ENCODE data around the gene ITGA11. TPM values are rescaled to one million over a fixed set of nuclear protein-coding genes. Genes with fewer than 3 reads are reported as not detected.

The ITGA11 gene
- total RNA-seq, 3 donors from 2014 or later (not counting 1 experiment from before 2014, with no cell fraction given) = not detected

- H3K27ac Mint-ChIP-seq = no peak overlapping the region
- no peak overlapping the region for H3K4me3 ChIP-seq (ENCODE audit: low read length)
- peaks cover 31 to 36% of the 10 kb centered on the region in 2 donors for H3K27me3 Mint-ChIP-seq (ENCODE audit: low read depth in 2 of 2)
- no peaks in the 10 kb centered on the region for H3K36me3 Mint-ChIP-seq
- DNase-seq (no peak), ATAC-seq (no peak)
- H3K9me3 ChIP-seq (ENCODE audit: control insufficient read depth, insufficient read depth, low read length) = no peaks in the 10 kb centered on the region
- no peak overlapping the region for H3K4me3 Mint-ChIP-seq
- no peak for TF ChIP-seq CTCF (IDR thresholded peaks at IDR 0.05)
- no peak overlapping the region for H3K27ac ChIP-seq (ENCODE audit: low read length)
- H3K9me3 Mint-ChIP-seq = no peaks in the 10 kb centered on the region
- H3K4me1 ChIP-seq (ENCODE audit: control insufficient read depth, insufficient read depth, low read length) = no peaks in the 10 kb centered on the region
- intact Hi-C loops (cut with micrococcal nuclease) = no loop called here
- no peaks in the 10 kb centered on the region for H3K36me3 ChIP-seq (ENCODE audit: control insufficient read depth, insufficient read depth, low read length)
- H3K4me1 Mint-ChIP-seq = no peaks in the 10 kb centered on the region
- WGBS (ENCODE audit: insufficient coverage) = 88% methylated on average over 2 of the region's 2 CpGs
- peaks cover 12% of the 10 kb centered on the region for H3K27me3 ChIP-seq (ENCODE audit: control insufficient read depth, insufficient read depth, low read length)
These were observed 167.7 kb downstream of the ITGA11 start for GRCh38 chr15:68264282-68264681.

- H3K4me3 Mint-ChIP-seq = no peak overlapping the region
- H3K36me3 ChIP-seq (ENCODE audit: control insufficient read depth, insufficient read depth, low read length) = no peaks in the 10 kb centered on the region
- H3K4me1 Mint-ChIP-seq = no peaks in the 10 kb centered on the region
- H3K27ac ChIP-seq (ENCODE audit: low read length) = no peak overlapping the region
- ATAC-seq (no peak), DNase-seq (no peak)
- WGBS (ENCODE audit: insufficient coverage) = 94% methylated on average over 5 of the region's 5 CpGs
- no peak overlapping the region for H3K4me3 ChIP-seq (ENCODE audit: low read length)
- H3K9me3 Mint-ChIP-seq = no peaks in the 10 kb centered on the region
- H3K9me3 ChIP-seq (ENCODE audit: control insufficient read depth, insufficient read depth, low read length) = no peaks in the 10 kb centered on the region
- peaks cover 6% of the 10 kb centered on the region for H3K27me3 ChIP-seq (ENCODE audit: control insufficient read depth, insufficient read depth, low read length)
- no peak for TF ChIP-seq CTCF (IDR thresholded peaks at IDR 0.05)
- no peaks in the 10 kb centered on the region for H3K36me3 Mint-ChIP-seq
- H3K27ac Mint-ChIP-seq = no peak overlapping the region
- peaks cover 24 to 28% of the 10 kb centered on the region in 2 donors for H3K27me3 Mint-ChIP-seq (ENCODE audit: low read depth in 2 of 2)
- H3K4me1 ChIP-seq (ENCODE audit: control insufficient read depth, insufficient read depth, low read length) = no peaks in the 10 kb centered on the region
- intact Hi-C loops (cut with micrococcal nuclease) = no loop called here
These were observed 169.2 kb downstream of the ITGA11 start for GRCh38 chr15:68262514-68263356.

- ATAC-seq (no peak), DNase-seq (no peak)
- Mint-ChIP-seq H3K4me1 (no peaks in the 10 kb centered on the region), H3K27me3 (ENCODE audit: low read depth in 2 of 2) (peaks cover 20 to 21% of the 10 kb centered on the region in 2 donors), H3K4me3 (no peak overlapping the region), H3K9me3 (no peaks in the 10 kb centered on the region), H3K27ac (no peak overlapping the region), H3K36me3 (no peaks in the 10 kb centered on the region)
- peaks cover 3% of the 10 kb centered on the region for H3K27me3 ChIP-seq (ENCODE audit: control insufficient read depth, insufficient read depth, low read length)
- no peak for TF ChIP-seq CTCF (IDR thresholded peaks at IDR 0.05)
- H3K4me1 ChIP-seq (ENCODE audit: control insufficient read depth, insufficient read depth, low read length) = peaks cover 3% of the 10 kb centered on the region
- no peaks in the 10 kb centered on the region for H3K9me3 ChIP-seq (ENCODE audit: control insufficient read depth, insufficient read depth, low read length)
- intact Hi-C loops (cut with micrococcal nuclease) = no loop called here
- 67% methylated on average over 1 of the region's 3 CpGs for WGBS (ENCODE audit: insufficient coverage)
- H3K27ac ChIP-seq (ENCODE audit: low read length) = no peak overlapping the region
- H3K36me3 ChIP-seq (ENCODE audit: control insufficient read depth, insufficient read depth, low read length) = no peaks in the 10 kb centered on the region
- H3K4me3 ChIP-seq (ENCODE audit: low read length) = no peak overlapping the region
These were observed 170.0 kb downstream of the ITGA11 start for GRCh38 chr15:68261980-68262379.

Measured in natural killer cell (primary cell).